GM21529 (cell line): ENCODE data around the gene NADSYN1.
"Not testable (repeated sequence)": the region's sequence is repeated elsewhere in the genome, so short reads cannot be mapped to it uniquely, and the experiment has no call there.

Experiments used
- ATAC-seq: cut with Tn5 transposase; IDR thresholded peaks from one replicate; pipeline ENCODE4 v1.9.1; 2021; ENCODE audit not compliant: unreplicated experiment

Gene NADSYN1

GRCh38 chr11:71453037-71453917 lies at the start of gene NADSYN1:
Gene NADSYN1, plus strand, starts transcription at chr11:71453203. Its CDS starts 94 bp downstream, at chr11:71453297.
- ATAC-seq = peak; percentile 48

- ATAC-seq = no peak
These were observed 48.8 kb upstream of the NADSYN1 start for GRCh38 chr11:71404209-71404608.

DNA sequence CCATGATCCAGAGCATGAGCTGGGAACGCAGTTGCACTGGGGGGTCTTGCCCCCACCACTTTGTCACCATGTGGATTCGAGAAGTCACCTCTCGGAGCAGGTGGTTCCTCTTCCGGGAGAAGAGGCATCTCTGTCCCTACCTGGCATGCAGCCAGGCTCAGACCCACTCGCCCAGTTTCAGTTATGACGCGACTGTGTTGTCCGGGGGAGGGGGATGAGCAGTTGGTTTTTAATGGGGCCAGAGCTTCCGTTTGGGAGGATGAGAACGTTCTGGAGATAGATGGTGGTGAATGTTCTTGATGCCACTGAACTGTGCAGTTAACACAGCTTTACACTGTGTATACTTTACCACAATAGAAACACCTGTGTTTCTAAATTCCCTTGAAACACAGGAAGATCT lies 46.3 kb upstream of the NADSYN1 start:
- no peak for ATAC-seq

DNA sequence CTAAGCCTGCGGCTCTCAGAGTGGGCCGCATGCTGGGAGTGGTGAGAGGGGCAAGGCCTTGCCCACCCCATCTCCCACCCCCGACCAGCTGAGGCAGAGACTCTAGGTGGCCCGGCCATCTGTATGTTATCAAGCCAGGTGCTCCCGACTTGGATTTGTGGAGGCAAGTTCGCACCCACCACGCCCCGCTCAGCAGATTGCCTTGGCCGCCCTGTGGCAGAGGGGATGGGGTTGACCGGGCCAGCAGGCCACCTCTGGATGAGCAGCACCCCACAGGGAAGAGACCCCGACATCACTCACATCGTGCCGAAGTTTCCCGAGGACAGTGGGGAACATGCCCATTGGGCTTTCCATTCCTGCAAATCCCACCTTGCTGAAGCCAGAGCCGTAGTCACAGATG lies 45.6 kb upstream of the NADSYN1 start:
- ATAC-seq = no peak

- no peak for ATAC-seq
These were observed 44.2 kb upstream of the NADSYN1 start for GRCh38 chr11:71408826-71409225.

DNA sequence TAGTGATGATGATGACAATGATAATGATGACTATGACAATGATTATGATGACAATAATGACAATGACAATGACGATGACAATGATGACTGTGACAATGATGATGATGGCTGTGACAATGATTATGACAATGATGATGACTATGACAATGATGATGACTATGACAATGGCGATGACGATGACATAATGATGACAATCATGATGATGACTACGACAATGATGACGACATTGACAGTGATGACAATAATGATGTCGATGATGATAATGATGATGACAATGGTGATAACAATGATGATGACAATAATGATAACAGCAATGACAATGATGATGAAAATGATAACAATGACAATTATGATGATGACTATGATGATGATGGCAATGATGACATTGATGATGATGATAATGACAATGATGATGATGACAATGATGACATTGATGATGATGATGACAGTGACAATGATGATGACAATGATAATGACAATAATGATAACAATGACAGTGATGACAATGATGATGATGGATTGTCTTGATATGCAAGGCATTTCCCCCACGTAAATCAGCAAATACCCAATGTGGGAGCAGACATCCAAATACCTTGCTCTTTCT lies 42.5 kb upstream of the NADSYN1 start:
- no peak for ATAC-seq

- no peak for ATAC-seq
These were observed 38.4 kb upstream of the NADSYN1 start for GRCh38 chr11:71414645-71415044.

DNA sequence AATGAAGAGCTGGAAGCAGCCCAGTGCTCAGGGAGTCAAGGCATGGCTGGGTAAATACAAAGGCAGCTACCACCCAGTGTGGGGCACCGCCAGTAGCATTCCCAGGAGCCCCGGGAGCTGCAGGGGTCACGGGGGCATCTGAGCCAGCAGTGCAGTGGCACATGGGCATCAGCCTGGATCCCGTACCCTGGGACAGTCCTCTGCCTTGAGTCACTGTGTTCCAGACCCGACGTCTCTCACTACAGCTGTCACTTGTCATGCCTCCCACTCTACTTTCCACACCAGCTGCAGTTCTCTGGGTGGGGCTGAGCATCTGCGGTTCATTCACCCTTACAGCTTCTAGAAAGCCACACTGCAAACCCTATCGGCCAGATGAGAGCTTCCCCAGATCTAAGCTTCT lies 34.4 kb upstream of the NADSYN1 start:
- peak; percentile 90 for ATAC-seq

DNA sequence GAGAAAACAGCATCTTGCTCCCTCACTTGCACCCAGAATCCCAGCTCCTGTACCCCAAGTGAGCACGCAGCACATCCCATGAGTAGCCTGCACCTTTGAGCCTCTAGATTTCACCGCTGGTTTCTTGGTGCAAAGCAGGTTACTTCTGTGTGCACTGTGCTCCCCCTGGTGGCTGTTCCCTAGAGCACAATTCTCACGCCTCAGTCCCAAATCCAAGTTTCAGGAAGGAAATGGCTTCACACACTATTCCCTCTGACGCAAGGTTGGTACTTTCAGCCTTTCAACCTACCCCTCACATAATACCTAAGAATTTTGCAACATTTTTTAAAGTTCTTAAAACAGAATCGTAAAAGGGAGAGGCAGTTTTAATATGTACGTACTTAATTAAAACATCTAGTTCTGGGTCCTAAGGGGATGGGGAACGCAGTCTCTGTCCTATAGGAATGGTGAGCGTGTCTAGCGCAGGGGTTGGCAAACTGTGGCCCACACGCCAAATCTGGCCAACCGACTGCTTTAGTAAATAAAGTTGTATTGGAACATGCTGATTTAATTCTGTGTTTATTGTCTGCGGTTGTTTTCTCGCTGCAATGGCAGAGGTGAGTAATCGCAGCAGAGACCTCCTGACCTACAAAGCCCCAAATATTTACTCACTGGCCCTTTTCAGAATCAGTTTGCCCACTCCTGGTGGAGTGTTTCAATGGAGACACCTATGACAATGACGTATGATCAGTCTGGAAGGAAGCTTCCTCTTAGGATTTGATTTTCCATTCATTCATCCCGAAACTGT lies 32.4 kb upstream of the NADSYN1 start:
- no peak for ATAC-seq

DNA sequence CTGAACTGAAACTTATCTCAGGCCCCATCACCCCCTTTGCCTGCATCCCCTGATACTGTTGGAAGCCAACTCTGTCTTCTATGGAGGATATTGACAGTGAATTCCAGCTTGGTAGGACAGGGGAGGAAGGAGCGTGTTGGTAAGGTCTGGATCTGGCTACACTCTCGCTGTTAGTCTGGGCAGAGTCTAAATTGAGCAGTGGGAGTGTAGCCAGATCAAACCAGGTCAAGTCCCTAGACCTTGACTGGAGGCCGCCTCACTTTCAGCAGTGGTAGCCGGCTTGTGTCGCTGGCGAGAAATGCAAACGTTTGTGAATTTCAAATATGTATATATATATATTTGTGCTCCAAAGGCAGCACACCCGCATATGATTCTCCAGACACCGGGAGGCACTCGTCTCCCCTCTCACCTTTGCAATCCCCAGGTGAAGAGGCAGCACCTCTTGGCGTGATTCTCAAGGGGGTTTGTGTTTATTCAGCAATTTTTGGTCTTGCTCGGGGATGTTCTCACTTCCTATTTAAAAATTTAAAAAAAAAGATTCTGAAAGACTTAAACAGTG lies 31.5 kb upstream of the NADSYN1 start:
- ATAC-seq = no peak

DNA sequence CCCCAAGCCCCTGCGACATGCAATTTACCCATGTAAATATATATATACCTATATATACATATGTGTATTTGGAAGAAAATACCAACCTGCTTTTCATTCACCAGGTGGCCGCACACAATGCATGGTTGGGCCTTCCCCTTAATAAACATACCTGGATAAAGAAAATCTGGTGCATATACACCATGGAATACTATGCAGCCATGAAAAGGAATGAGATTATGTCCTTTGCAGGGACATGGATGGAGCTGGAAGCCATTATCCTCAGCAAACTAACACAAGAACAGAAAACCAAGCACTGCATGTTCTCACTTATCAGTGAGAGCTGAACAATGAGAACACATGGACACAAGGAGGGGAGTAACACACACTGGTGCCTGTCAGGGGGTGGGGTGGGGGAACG lies 30.7 kb upstream of the NADSYN1 start:
- ATAC-seq = not testable (repeated sequence)

DNA sequence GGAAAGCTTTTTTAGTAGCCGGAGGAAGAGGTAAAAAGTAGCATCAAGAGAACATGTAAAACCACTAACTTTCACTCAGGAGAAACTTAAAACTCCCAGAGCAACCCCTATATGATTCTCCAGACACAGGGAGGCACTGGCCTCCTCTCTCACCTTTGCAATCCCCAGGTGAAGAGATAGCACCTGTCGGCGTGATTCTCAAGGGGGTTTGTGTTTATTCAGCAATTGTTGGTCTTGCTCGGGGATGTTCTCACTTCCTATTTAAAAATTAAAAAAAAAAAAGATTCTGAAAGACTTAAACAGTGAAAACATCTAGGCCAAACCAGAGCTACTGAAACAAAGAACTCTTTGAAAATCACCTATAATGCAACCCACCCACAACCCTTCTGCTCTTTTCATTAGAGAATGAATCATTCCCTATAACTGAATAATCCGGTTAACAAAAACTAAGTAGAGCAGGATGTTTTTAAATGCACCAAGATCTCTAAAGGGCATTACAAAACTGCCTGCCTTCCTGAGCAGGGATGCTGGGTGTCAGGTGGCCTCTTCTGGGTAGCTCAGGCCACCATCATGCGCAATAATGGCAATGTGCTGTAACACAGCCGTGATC lies 29.7 kb upstream of the NADSYN1 start:
- no peak for ATAC-seq

DNA sequence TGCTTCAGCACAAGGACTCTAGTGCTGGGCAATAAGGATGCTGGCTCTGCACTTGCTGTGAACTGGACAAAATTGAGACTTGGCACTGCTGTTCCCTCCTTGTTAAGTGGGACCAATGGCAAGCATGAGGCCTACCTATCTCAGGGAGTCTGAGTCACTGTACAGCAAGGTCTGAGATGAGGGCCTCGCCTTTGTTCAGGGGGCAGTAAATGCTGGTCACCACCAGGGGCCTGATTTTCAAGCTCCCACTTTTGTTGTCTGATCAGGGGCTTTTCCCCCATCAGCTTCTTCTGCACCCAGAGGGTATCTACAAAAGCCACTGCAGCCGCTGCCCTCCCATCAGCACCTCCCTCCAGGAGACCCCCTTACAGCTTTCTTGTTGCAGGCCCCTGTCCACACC lies 27.6 kb upstream of the NADSYN1 start:
- ATAC-seq = no peak

DNA sequence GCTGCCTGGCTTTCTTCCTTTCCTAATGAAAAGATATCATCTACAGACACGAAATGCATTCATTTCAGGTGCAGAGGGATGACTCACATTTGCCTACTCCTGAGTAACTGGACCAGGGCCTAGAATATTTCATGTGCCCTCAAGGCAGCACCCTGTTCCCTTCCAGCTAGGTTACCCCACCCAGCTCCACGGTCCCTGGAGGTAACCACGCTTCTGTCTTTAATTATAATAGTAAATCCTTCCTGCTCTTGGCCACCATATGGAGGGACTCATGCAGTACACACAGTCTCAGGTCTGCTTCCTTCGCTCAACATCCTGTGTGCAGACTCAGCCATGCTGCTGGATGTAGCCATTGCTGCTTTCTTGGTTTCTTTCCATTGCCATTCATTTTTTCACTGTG lies 27.1 kb upstream of the NADSYN1 start:
- ATAC-seq = no peak

DNA sequence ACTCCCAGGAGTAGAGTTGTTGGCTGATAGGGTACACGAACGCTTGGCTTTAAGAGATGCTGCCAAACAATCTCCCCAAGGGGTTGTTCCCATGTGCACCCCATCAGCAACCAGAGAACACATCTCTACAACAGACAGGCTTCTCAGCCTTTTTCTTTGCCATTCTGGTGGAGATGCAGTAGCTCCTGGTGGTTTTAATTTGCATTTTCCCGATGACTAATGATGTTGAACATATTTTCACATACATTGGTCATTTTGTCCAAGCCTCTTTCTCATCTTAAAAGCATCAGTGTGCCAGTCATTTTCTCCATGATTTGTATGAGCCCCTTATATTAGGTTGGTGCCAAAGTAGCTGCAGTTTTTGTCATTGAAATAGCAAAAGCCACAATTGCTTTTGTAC lies 26.6 kb upstream of the NADSYN1 start:
- ATAC-seq = no peak

GRCh38 chr11:71428861-71429435 lies 24.1 kb upstream of the NADSYN1 start:
- ATAC-seq = no peak

GRCh38 chr11:71429701-71430100 lies 23.3 kb upstream of the NADSYN1 start:
- no peak for ATAC-seq

DNA sequence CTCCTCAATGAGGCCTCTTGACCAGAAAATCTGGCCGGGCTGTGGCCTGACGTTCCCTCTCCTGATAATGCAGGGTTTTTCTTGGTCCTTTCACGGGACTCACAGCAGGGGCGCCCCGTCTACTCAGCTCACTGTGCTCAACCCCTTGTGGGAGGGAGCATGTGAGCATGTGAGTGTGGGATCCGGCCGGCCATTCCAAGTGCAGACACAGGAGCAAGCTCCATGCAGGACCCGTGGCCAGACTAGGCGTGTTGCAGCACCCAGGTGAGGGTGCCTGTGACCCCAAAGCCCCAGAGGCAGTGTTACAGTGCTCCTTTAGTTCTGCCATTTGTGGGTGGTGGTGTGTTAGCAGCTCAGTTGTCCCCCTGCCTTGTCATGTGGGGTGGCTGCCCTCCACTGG lies 22.8 kb upstream of the NADSYN1 start:
- no peak for ATAC-seq

DNA sequence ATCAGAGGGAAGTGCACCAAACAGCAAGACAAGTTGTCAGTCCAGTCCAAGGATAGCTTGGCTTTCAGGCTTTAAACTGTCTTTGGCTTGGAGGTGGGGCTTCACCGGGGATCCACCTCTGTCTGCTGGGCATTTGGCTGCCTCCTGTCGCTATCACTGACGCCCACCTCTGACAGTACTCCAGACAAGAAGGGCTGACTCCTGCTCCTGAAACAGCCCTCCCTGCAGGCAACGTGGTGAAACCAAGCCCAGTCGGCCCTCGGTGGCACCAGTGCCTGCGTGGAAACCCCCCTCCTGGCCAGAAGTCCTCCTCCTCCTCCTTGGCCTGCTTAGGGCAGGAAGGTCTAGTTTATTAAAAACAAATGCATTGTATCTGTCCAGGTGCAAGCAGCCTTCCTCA lies 21.7 kb upstream of the NADSYN1 start:
- no peak for ATAC-seq

- ATAC-seq = no peak
These were observed 20.0 kb upstream of the NADSYN1 start for GRCh38 chr11:71432761-71433647.
